GM19328 (cell line): ENCODE data around the gene ANKZF1.

Experiments used
- ATAC-seq: cut with Tn5 transposase; IDR thresholded peaks from one replicate; pipeline ENCODE4 v1.9.1; 2021; ENCODE audit warnings: mild to moderate bottlenecking, moderate library complexity; ENCODE audit not compliant: unreplicated experiment

ANKZF1 gene

GRCh38 chr2:219280651-219281050 lies 51.0 kb downstream of the ANKZF1 start:
- no peak for ATAC-seq

DNA sequence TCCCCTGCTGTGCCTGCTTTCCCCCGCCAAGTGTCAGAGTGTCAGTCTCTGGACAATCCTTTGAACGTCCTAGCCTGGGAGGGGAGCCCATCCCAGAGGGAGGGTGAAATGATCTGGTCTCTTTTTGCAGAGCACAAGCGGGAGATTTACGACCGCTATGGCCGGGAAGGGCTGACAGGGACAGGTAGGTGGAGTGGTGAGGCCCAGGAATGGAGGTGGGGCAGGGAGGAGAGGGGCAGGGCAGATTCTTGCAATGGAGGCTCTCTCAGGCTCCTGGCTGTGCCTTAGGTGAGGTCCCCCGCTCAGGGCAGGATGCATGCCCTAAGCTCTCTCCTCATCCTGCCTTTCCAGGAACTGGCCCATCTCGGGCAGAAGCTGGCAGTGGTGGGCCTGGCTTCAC lies 52.0 kb downstream of the ANKZF1 start:
- no peak for ATAC-seq

DNA sequence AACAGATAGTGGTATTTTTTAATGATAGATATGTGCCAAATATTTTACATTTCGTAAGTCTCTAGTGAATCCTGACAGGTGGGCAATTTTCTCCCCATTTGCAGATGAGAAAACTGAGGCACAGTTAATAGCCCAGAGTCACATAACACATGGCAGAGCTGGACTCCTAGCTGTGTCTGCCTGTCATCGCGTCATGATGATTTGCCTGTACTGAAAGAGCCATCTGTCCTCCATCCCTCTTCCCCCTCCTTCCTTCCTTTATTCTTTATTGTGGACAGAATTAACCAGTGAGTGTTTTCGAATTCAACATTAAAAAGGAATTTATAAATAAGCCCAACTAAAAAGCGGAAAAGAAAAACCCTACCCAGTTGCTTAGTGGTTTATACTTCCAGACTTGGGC lies 52.8 kb downstream of the ANKZF1 start:
- ATAC-seq = no peak

- no peak for ATAC-seq
Measured at GRCh38 chr2:219282943-219283581, 53.5 kb downstream of the ANKZF1 start.

GRCh38 chr2:219284501-219285372 lies 55.1 kb downstream of the ANKZF1 start:
- ATAC-seq = no peak

DNA sequence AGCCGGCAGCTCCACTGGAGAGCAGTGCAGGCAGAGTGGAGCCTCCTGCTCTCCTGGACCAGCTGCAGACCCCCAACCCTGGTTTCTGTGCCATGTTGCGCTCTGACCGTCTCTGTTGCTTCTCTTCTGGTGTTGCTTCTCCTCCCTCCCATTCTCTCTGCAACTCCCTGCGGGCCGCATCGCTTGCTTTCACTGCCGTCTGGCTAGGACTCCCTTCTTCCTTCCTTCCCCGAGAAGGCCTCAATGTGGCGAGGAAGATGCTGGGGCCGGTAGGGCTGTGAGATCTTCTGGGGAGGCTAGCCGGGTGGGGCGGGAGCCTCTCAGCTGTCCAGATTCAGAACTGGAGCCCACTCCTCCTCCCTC lies 55.7 kb downstream of the ANKZF1 start:
- no peak for ATAC-seq

DNA sequence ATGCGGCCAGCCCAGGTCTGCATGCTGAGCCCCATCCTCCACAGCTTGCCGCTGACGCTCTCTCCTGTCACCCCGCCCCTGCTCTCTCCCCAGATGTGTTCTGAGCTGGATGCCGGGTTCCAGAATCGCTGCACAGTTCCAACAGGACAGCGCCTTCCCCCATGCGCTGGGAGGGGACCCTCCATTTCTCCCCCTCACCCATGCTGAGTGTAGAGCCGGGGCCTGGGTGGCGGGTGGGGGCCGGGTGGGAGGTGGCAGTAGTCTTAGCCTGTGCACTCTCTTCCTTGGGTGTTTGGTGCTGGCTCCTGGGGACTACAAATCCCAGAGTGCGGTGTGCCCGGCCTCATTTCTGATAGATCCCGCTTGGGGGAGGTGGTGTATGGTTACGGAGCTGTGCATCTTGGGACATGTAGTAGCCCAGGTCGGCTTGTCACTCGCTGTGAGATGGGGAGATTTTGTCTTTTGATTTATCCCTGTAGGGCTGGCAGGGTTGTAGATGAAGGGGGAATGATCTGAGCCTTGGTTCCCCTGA lies 56.4 kb downstream of the ANKZF1 start:
- no peak for ATAC-seq
